ENCODE results near the gene OCLN.

DNA sequence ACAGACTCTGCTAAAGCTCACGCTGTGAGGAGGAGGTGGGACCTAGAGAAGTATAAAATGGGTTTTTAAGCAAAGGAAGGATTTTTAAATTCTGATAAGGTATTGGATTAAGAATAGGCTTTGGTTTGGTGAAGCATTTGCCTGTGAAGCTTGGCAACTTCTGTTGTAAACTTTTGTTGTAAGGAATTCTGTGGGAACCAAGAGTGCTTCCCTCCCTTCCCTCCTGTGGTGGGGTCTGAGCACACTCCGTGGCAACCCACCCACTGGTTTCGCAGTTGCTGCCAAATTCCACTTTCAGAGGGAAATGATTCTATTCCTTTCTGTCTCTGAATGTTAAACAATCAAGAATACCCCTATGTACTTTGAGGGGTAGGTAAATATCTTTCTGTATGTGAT lies 38.8 kb downstream of the OCLN start:
- TF ChIP-seq GATA3 (IDR thresholded peaks at IDR 0.05; ENCODE audit: low read depth, low read length) (no peak), GATA2 (IDR thresholded peaks at IDR 0.05; ENCODE audit: low read depth, low read length) (no peak)

All from SH-SY5Y (cell line).